NCI-H2196 treated with DMSO at 0.1 percent for 48 hours (cell line): Measurements from ENCODE around the gene FBXL5.
"Not testable (repeated sequence)": the region's sequence is repeated elsewhere in the genome, so short reads cannot be mapped to it uniquely, and the experiment has no call there.

Source experiments
- DNase-seq: peaks from one replicate; lab custom pipeline; 2025; ENCODE audit not compliant: unreplicated experiment; lab: John Stamatoyannopoulos, UW

Gene FBXL5

GRCh38 chr4:15652191-15652590 is 3.0 kb downstream of the FBXL5 start:
- no peak for DNase-seq

GRCh38 chr4:15651676-15652075 is 3.5 kb downstream of the FBXL5 start:
- DNase-seq: no peak

- peak; percentile 36 for DNase-seq
Measured at GRCh38 chr4:15649914-15650545, 5.1 kb downstream of the FBXL5 start.

GRCh38 chr4:15648600-15648999 is 6.6 kb downstream of the FBXL5 start:
- no peak for DNase-seq

GRCh38 chr4:15638418-15638817 is 16.7 kb downstream of the FBXL5 start:
- DNase-seq: no peak

- no peak for DNase-seq
Measured at GRCh38 chr4:15636818-15637217, 18.3 kb downstream of the FBXL5 start.

- not testable (repeated sequence) for DNase-seq
Measured at GRCh38 chr4:15617407-15617806, 37.8 kb downstream of the FBXL5 start.

- DNase-seq: not testable (repeated sequence)
Measured at GRCh38 chr4:15614891-15615290, 40.3 kb downstream of the FBXL5 start.

GRCh38 chr4:15612136-15612535 is 43.0 kb downstream of the FBXL5 start:
- DNase-seq: no peak

- no peak for DNase-seq
Measured at GRCh38 chr4:15610855-15611254, 44.3 kb downstream of the FBXL5 start.

GRCh38 chr4:15605537-15605936 is 49.6 kb downstream of the FBXL5 start:
- DNase-seq: no peak

GRCh38 chr4:15601862-15602261 is 53.3 kb downstream of the FBXL5 start:
- no peak for DNase-seq

- no peak for DNase-seq
Measured at GRCh38 chr4:15600176-15600575, 55.0 kb downstream of the FBXL5 start.

GRCh38 chr4:15598644-15599043 is 56.5 kb downstream of the FBXL5 start:
- no peak for DNase-seq

- DNase-seq: no peak
Measured at GRCh38 chr4:15592799-15593198, 62.4 kb downstream of the FBXL5 start.

- DNase-seq: no peak
Measured at GRCh38 chr4:15587649-15588048, 67.5 kb downstream of the FBXL5 start.

- no peak for DNase-seq
Measured at GRCh38 chr4:15586066-15586465, 69.1 kb downstream of the FBXL5 start.

- no peak for DNase-seq
Measured at GRCh38 chr4:15585331-15585730, 69.8 kb downstream of the FBXL5 start.

- DNase-seq: no peak
Measured at GRCh38 chr4:15584785-15585184, 70.4 kb downstream of the FBXL5 start.

- no peak for DNase-seq
Measured at GRCh38 chr4:15577508-15577907, 77.6 kb downstream of the FBXL5 start.

- no peak for DNase-seq
Measured at GRCh38 chr4:15575966-15576365, 79.2 kb downstream of the FBXL5 start.

- DNase-seq: no peak
Measured at GRCh38 chr4:15569746-15570145, 85.4 kb downstream of the FBXL5 start.

GRCh38 chr4:15568821-15569220 is 86.3 kb downstream of the FBXL5 start:
- no peak for DNase-seq
